GM18511 (cell line): Measurements from ENCODE around the gene TIMP2.

Experiments
- ATAC-seq: cut with Tn5 transposase; IDR thresholded peaks from one replicate; pipeline ENCODE4 v1.9.1; 2021; ENCODE audit warnings: mild to moderate bottlenecking, moderate library complexity; ENCODE audit not compliant: unreplicated experiment

The TIMP2 gene

DNA sequence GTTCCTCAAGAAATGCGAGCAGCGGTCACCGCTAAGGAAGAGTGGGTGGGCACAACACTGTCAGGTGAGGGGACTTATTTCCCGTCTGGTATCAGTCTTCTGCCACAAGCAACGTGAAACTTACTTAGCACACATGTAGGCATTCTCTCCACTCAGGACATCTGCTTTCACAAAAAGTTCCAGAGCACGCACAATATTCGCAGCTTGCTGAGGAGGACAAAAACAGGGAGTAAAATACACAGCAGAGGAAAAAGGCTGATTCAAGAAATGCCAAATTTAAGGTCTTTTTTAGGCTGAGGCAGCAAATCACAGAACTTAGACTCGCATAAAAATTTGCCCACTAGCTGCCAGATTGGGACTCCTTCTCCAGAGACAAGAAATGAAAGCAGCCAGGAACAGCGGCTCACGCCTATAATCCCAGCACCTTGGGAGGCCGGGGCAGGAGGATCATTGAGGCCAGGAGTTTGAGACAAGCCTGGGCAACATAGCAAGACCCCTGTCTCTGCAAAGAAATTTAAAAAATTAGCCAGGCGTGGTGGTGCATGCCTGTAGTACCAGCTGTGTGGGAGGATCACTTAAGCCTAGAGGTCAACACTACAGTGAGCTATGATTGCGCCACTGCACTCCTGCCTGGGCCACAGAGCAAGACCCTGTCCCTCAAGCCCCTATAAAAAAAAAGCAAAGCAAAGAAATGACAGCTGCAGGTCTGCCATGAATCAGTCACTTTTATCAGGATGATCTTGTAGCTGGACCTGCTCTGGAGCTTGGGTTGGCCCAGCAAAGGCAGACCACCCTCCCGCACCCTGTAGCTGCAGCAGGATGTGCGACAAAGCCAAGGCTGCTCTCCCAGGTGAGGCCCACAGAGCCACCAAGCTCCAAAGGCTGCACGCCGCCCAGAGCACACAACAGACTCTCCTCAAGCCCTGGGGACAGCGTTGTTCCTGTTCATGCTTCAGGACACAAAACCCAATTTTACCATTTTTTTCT, 105.1 kb downstream of the TIMP2 start:
- ATAC-seq = no peak

DNA sequence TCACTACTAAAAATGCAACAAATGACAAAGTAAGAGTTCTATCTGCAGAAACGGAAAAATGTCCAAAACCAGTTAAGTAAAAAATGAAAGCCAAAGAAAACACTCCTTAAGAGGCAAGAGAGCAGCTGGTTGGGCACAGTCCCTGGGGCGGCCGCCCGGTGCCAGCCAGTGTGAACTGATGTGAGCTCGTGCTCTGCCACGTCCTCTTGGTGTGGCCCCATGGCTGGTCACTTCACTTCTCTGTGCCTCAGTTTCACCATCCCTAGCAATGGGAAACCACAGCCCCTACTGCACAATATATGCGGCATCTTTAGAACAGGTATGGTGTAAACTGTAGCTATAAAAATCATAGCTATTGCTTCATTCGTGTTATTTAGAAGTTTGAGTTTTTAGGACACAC, 105.8 kb downstream of the TIMP2 start:
- ATAC-seq = no peak

DNA sequence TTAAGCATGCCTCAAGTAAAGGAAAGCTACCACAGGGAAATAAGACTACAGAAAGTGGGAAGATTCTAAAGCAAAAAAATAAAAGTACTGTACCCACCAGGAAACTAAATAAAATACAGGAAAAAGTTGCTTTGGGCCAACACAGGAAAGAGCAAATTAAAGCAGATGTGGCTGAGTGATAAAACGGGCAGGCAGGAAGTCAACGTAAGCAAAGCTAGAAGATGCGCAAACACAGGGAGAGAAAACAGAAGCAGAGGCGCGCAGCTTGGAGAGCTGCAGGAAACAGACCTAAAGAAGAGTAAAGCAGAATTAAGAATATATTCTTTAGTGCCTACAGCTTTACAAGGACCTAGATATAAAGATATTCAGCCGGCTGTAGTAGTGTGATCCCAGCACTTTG, 106.3 kb downstream of the TIMP2 start:
- no peak for ATAC-seq

DNA sequence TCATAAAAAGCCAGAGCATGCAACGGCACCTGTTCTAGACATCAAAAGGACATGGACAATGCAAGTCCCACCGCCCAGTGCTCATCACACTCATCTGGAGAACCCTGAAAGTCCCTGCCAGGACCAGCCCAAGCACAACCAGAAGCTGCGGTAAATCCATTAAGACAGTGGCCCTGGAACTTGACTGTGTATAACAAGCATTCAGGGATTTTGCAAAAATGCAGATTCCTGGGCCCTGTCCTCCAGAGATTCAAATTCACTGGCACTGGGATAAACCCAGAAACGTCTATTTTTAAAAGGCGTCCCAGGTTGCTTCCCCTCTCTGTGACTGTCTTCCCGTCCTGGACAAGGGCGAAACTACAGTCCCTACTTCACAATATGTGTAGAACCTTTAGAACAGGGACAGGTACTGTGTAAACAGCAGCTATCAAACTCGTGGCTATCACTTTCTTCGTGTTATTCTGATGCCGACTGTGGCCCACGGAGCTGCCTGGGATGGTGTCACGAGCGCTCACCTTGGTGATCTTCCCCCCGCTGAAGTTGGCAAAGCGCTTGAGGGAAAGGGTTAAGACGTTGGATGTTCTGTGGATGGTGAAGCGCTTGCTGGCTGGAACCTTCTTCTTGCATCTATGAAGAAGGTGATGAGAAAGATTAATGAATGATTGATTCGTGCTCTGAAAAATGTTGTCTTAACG, 106.9 kb downstream of the TIMP2 start:
- ATAC-seq = no peak

DNA sequence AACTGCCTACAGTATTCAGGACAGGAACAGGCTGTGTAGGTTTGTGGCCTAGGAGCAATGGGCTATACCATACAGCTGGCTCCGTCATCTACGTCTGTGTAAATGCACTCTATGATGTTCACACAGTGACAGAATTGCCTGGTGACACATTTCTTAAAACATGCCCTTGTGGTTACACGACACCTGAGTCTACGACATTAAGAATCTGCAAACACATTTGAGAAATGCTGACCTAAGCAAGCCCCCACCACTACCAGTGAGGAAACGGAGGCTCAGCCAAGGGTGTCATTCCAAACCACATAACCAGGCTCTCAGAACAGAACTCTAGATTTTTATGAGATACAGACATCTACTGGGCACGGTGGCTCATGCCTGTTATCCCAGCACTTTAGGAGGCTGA, 108.1 kb downstream of the TIMP2 start:
- ATAC-seq = no peak

DNA sequence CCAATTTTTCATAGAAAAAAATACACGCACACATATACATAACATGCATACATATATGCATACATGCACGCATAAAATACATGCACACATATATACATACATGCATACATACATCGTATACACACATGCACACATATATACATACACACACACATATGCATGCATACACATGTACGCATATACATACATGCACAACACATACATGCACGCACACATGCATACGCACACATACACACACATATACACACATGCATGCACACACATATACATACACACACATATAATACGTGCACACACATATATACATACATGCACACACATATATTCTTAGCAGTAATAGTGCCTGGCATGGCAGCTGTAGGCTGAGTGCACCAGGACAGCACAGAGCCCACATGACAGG, 109.5 kb downstream of the TIMP2 start:
- ATAC-seq = no peak

DNA sequence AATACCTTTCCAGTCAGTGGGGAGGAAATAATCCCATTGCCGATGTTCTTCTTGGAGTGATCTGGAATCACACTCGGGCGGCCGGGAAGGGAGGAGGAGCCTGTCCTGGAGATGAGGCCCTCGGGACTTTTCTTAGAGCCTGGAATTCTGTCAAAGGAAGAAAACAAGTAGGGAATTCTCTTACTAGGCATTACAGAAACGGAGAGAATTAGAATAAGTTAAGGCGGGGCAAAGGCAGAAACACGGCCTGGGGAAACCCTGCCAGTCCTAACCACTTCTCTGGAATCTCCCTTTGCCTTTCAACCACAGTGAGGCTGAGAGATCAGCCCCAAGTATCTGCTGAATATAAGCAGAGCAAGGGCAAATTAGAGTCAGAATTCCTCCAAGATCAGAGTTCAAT, 112.3 kb downstream of the TIMP2 start:
- no peak for ATAC-seq

DNA sequence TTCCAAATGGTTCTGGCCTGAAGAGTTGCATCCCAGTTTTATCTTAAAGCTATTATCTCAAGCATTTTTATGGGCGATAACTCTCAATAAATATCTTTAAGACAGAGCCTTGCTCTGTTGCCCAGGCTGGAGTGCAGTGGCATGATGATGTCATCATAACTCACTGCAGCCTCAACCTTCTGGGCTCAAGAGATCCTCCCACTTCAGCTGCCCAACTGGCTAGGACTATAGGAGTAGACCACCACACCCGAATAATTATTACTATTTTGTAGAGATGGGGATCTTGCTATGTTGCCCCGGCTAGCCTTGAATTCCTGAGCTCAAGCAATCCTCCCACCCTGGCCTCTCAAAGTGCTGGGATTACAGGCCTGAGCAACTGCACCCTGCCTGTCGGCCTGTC, 117.0 kb downstream of the TIMP2 start:
- no peak for ATAC-seq

DNA sequence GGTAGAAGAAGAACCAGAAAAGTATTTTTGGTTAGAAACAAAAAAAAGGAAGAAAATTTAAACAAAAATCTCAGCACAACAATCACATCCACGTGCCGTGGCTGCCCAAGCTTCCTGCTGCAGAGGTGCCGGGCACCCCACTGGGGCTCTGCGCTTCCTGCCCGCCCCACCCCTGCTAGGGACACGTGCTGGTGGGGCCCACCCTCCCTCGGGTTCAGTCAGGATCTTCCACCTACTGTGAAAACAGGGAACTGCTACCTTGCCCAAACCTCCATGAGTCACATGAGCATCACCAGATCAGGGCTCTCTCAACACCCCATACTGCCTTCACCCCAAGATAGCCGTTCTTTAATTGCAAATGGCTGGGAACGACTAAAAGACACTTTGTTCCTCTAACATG, 118.7 kb downstream of the TIMP2 start:
- ATAC-seq = no peak

DNA sequence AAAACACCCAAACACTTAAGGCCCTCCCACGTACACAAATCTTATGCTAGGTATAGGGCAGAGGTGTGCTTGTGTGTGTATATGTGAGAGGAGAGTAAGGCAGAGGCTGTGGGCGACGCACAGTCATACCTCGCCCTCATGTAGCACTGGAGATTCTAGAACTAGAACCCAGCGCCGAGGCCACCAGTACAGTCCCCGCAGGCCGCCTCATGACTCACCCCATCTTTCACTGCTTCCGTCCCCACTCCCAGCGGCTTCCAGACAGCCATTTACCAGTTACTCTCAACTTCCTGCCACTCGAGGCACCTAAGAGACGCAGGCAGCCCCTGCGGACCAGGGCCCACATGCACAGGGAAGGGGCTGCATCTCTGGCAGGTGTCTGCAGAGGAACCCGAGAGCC, 119.9 kb downstream of the TIMP2 start:
- ATAC-seq = no peak

DNA sequence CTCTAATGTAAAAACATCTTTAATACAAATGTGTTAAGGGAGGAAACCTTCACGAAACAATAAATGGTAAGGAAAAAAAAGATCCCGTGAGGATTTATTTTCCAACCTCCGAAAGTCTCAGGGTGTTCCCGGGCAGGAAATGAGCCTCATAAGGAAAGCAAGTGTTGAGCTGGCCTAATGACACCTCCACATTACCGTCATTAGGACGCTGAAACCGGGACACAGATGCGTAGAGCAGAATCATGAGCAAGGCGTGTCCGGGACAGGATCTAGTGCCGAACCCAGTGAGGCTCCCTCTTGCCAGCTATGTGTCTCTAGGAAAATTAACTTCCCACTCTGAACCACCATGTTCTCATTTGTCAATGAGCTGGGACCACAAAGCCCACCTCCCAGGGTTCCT, 120.4 kb downstream of the TIMP2 start:
- no peak for ATAC-seq

DNA sequence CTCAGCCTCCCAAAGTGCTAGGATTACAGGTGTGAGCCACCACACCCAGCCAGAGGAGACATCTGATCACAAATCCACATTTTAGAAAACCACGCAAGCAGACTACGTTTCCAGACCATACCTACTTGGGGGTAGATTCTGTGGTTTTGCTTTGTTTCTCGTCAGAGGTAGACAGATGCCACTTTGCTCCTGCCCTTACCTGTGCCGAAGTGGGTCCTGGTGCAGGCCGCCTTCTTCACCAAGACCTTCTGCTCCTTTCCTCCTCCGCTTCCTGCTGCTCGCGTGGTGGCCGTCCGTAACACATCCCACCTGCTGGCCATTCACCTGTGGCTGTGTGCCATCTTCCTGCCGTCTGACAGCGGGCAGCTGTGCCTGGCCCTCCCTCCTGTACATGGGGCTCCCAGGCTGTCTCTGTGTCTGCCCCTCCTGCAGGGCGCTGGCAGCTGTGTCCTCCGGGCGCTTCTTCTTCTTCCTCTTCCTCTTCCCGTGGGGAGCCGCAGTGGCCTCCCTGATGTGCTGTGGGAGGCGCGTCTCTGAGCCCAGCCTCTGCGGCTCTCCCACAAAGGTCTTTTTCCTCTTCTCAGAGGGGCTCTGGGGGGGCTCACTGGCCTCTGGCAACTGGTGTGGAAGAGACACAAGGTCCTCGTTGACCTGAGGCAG, 121.9 kb downstream of the TIMP2 start:
- no peak for ATAC-seq
